GM19467 (cell line): Measurements from ENCODE around the gene ITIH1.
"Not testable (repeated sequence)": the region's sequence is repeated elsewhere in the genome, so short reads cannot be mapped to it uniquely, and the experiment has no call there.

Source experiments
- ATAC-seq: cut with Tn5 transposase; IDR thresholded peaks from one replicate; pipeline ENCODE4 v1.9.1; 2021; ENCODE audit warnings: mild to moderate bottlenecking, moderate library complexity; ENCODE audit not compliant: unreplicated experiment

Gene ITIH1, protein sequence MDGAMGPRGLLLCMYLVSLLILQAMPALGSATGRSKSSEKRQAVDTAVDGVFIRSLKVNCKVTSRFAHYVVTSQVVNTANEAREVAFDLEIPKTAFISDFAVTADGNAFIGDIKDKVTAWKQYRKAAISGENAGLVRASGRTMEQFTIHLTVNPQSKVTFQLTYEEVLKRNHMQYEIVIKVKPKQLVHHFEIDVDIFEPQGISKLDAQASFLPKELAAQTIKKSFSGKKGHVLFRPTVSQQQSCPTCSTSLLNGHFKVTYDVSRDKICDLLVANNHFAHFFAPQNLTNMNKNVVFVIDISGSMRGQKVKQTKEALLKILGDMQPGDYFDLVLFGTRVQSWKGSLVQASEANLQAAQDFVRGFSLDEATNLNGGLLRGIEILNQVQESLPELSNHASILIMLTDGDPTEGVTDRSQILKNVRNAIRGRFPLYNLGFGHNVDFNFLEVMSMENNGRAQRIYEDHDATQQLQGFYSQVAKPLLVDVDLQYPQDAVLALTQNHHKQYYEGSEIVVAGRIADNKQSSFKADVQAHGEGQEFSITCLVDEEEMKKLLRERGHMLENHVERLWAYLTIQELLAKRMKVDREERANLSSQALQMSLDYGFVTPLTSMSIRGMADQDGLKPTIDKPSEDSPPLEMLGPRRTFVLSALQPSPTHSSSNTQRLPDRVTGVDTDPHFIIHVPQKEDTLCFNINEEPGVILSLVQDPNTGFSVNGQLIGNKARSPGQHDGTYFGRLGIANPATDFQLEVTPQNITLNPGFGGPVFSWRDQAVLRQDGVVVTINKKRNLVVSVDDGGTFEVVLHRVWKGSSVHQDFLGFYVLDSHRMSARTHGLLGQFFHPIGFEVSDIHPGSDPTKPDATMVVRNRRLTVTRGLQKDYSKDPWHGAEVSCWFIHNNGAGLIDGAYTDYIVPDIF

DNA sequence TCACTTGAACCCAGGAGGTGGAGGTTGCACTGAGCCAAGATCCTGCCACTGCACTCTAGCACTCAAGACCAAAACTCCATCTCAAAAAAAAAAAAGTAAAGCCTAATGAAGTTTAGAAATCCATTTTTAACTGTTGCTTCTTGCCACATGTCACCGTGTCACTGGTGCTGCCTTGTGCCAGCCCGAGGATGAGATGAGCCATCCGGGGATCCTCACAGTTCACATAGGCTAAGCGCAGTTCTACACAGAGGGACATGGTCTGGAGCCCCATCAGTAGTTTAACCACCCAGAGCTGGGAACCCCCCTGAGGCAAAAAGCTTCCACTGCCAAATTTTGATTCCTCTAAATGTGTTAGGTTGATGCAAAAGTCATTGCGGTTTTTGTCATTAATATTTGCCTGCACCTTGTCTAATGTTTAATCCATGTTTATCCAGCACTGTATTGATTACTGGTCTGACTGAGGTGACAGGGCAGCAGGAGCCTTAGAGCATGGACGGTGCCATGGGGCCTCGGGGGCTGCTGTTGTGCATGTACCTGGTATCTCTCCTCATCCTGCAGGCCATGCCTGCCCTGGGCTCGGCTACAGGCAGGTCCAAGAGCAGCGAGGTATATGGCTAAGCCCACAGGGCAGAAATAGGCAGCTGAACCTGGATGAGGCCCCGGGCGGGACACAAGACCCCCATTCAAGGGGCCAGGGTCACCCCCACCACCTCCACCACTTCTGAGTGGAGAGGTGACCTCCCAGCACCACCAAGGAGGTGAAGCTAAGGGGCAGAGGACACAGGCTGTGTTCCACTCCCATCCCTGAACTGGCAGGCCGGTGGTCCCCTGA lies at the start of gene ITIH1:
Gene ITIH1 (plus strand): TSS at position 473 of the 832 bp plus-strand sequence. CDS start 17 bp downstream, at position 490.
- no peak for ATAC-seq

DNA sequence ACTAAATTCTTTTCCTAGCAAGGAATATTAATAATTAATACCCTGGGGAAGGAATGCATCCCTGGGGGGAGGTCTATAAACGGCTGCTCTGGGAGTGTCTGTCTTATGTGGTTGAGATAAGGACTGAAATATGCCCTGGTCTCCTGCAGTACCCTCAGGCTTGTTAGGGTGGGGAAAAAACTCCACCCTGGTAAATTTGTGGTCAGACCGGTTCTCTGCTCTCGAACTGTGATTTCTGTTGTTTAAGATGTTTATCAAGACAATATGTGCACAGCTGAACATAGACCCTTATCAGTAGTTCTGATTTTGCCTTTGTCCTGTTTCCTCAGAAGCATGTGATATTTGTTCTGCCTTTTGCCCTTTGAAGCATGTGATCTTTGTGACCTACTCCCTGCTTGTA lies 48.6 kb upstream of the ITIH1 start:
- ATAC-seq, result not testable (repeated sequence)

DNA sequence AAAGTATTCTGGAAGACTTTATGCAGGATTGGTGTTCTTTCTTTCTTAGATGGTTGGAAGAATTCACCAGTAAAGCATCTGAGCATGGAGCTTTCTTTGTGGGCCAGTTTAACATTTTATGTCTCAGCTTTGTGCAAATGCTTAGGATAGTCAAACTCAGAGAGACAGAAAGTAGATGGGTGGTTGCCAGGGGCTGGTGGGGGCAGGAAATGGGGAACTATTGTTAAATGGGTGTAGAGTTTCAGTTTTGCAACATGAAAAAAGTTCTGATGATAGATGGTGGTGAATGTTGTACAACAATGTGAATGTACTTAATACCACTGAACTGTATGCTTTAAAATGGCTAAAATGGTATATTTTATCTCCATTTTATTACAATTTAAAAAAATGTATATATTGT lies 46.7 kb upstream of the ITIH1 start:
- no peak for ATAC-seq

DNA sequence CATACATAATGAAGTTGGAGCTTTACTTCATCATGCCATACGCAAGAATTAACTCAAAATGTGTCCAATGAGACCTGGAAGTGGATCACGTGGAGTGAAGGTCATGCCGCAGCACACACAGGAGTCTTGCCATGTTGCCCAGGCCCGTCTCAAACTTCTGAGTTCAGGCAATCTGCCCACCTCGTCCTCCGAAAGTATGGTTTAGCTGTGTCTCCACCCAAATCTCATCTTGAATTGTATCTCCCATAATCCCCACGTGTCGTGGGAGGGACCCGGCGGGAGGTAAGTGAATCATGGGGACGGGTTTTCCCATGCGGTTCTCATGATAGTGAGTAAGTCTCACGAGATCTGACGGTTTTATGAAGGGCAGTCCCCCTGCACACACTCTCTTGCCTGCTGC lies 45.8 kb upstream of the ITIH1 start:
- ATAC-seq, result no peak

DNA sequence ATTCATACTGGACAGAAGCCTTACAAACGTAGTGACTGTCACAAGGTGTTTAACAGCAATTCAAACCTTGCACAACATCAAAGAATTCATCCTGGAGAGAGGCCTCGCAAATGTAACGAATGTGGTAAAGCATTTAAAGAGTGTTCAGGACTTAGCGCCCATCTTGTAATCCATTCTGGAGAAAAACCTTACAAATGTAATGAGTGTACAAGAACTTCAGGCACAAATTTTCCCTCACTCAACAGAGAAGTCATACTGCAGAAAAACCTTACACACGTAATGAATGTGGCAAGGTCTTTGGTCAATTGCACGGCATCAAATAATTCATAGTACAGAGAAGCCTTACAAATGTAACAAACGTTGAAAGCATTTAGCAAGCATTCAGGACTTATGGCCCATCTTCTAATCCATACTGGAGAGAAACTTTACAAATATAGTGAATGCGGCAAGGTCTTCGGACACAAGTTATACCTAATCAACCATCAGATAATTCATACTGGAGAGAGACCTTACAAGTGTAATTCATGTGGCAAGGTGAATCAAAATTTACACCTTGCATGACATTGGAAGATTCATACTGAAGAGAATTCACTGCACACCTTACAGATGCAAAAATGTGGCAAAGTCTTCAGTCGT lies 44.0 kb upstream of the ITIH1 start:
- no peak for ATAC-seq

DNA sequence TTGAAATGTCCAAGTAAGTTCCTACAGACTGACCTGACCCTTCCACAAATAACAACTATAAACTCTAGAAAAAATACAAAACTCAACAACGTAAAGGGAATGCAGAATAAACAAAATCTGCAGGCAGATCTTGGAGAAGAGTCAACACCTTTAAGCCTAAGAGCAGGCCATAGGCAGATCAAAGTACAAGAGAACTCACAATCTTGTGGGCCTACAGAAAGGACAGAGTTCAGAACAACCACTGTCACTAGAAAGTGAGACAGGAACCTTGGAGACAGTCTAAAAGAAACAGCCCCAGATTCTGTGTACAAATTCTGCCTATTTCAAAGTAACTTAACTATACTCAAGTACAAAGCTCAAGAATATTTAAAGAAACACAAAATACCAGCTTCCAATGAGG lies 37.7 kb upstream of the ITIH1 start:
- ATAC-seq, result no peak

DNA sequence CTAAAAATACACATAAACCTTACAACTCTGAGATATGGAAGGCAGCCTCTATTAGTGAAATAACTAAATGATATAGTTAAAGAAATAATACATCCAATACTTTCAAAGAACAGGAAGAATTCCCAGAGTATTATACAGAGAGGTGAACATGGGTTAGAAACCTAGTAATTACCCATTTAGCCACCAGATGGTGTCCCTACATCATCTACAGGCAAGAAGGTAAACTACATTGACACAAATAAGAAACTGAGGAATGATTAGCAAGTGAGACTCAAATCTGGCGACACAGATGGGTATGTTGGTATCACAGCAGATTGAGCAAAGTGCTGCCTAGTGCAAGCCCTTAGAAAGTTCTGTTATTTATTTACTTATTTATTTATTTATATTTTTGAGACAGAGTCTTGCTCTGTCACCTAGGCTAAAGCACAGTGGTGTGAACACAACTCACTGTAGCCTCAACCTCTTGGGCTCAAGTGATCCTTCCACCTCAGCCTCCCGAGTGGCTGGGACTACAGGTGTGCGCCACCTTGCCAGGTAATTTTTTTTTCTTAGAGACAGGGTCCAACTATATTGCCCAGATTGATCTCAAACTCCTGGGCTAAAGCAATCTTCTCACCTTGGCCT lies 34.9 kb upstream of the ITIH1 start:
- ATAC-seq, result no peak

DNA sequence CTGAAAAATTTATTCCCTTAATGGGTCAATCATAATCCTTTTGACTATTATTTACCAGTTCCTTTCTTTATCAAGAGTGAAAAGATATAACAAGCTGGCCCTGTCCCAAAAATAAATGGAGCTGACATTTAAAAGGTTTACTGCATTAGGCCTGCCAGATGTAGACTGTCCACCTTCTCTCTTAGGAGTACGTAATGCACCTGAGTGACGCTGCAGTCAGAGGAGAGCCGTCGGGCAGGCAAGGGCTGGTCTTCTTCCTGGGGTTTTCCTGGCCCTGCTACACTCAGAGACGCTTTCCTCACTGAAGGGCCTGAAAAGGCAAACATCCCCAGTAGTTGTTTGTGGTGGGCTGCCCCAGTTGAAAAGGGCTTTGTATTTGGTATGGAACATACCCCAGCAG lies 34.2 kb upstream of the ITIH1 start:
- no peak for ATAC-seq

DNA sequence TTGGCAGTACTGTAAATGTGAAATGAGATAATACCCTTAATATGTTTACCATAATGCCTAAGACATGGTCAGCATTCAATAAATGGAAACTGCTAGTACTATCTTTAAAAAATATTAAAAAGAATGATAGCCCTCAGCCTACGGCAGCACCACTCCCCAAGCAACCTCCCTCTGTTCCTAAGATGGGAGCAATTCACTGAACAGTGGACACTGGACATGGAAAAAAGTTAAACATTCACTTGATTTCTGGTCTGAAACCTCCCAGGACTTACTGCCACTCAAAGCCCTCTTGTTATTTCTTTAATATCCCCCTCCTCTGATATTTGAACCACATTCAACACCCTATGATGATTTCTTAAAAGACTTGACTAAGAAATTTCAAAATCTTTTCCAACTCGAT lies 33.7 kb upstream of the ITIH1 start:
- no peak for ATAC-seq

DNA sequence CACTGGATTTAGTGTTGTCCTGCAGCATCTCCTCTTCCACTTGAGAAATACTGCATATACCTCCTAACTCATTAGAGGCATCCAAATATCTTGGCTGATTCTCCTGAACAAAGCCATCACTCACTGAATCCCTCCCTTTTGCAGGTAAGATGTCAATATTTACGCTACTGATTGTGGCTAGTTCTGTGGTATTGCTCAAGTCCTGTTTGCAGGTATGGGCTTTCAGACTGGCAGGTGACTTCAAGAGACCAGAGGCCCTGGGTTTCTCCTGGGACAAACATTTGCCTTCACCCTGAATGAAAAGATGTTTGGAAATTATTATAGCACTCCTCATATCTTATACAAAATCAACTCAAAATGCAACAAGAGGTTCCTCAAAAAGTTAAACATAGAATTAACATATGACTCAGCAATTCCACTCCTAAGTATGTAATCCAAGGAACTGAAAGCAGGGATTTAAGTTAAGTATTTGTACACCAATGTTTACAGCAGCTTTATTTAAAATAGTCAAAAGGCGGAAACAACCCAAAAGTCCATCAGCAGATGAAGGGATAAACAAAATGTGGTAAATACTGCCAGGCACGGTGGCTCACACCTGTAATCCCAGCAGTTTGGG lies 25.2 kb upstream of the ITIH1 start:
- ATAC-seq, result no peak

DNA sequence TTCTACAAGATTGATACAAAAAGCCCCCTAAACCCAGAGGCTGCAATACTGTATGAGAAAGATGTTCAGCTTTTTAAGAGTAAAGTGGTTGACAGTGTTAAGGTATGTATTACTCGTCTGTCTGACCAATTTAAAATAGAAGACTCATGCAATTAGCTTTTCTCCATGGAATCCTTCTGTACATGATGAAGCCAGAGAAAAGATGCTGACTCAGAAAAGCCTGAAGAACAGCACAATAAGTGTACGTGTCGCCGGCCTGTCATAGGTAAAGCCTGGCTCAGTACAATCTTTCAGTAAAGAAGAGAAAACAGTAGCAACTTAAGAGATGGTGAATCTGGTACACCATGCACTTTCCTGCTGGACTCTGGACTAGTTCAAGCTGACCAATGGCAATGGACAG lies 23.0 kb upstream of the ITIH1 start:
- ATAC-seq, result no peak

DNA sequence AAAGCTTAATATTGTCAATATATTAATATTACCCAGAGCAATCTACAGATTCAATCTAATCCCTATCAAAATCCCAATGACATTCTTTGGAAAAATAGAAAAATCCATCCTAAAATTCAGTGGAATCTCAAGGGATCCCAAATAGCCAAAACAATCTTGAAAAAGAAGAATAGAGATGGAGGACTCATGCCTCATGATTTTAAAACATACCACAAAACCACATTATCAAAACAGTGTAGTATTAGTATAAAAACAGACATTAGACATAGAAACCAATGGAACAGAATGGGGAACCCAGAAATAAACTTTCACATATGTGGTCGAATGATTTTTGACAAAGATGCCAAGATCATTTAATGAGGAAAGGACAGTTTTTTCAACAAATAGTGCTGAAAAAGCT lies 21.3 kb upstream of the ITIH1 start:
- ATAC-seq, result no peak

DNA sequence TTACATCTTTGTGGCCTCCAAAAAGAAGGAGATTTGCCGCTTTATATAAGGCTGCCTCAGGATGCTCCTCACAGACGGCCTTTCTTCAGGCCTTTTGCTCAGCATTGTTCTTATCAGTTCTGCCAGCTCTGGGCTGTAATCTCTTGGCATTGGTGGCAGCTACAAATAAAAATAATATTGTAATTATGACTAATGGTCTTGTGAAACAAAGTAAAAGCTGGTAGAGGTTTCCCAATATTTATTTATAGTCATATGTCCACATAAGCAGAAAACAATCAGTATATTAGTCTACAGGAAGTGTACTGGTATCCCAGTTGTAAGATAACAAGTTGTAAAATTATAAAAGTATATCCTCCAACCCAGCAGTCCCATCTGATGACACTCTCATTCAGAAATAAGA lies 13.9 kb upstream of the ITIH1 start:
- no peak for ATAC-seq

DNA sequence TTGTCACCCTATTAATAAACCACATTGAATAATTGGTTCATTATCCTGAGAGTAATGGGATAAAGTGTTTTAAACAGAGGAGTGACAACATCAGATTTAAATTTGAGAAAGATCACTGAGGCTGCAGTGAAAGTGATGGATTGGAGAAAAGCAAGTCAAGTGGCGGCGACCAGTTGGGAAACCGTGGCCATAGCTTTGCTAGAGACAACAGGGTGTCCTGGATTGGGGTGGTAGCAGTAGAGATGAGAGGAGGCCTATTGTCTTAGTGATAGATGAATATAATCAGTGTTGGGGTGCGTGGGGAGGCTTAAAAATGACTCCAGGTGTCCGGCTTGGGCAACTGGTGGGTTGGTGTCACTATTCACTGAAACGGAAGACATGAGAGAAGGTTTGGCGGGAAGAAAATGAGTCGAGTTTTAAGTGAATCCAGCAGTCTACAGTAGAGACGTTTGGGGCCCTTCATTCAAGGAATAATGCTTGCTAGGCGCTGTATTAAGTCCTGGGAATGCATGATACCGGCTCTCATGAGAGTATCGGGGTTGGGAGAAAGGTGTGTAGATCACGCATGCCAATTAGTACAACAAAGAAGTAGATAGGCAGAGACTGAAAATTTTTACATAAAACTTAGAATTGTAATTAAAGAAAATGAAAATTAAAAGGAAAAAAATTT lies 7.5 kb upstream of the ITIH1 start:
- no peak for ATAC-seq

DNA sequence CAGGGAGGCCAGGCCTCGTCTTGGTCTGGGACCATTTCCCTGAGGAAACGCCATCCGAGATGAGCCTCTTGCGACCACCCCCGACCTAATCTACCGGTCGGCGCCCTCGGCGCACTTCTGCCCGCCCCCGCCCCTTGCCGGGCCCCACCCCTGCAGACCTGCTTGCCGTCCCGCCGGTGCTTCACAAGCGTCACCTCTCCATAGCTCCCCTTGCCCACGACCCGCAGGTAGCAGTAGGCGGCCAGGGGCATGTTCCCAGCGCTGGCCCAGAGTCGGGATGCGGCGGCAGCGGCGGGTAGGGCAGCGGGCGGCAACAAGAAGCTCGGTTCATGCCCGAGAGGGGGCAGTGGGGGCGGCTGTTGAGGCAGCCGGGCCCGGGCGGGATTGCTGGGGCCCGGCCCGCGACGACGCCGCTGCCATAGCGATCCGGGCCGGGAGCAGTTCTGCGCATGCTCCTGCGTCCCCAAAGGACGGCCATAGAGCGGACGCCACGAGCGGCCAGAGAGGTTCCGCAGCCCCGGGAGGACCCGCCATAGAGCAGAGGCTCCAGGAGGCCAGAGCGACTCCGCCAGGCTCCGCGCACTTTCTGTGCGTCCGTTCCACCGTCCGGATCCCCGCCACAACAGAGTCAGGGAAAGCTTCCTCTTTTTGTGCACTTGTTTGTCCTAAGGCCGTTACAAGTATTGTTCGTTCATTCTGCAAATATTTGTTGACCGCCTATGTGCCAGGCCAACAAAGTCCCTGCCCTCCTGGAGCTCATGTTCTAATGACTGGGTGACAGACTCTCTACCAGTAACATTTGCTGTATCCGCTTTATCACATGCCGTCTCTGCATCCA lies 6.7 kb upstream of the ITIH1 start, which contains the start of gene NEK4:
Gene NEK4 (minus strand): TSS at position 445 of the 838 bp plus-strand sequence. CDS start 194 bp downstream, at position 251.
- peak; percentile 92 for ATAC-seq

DNA sequence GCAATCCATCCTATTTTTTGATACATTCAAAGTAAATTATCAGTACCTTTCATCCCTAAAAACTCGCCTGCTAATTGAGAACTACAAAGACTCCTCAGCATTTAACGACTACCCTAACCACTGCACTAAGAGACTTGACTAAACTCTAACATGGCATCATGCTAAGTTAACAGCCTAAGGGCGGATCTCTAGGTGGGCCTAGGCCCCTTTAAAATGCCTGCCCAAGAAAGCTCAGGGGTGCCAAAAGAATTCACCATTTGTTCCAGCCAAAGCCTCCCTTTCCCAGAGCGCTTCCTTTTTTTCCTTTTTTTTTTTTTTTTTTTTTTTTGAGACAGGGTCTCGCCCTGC lies 6.1 kb upstream of the ITIH1 start:
- no peak for ATAC-seq

DNA sequence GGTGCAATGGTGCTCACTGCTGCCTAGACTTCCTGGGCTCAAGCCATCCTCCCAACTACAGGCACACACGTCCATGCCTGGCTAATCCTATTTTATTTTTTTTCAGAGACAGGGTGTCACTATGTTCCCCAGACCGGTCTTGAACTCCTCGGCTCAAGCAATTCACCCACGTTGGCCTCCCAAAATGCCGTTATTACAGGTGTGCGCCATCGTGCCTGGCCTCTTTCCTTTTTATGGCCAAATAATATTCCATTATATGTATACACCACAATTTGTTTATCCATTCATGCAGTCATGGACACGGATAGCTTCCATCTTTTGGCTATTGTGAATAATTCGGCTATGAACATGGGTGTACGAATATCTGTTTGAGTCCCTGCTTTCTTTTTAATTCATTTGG lies 5.7 kb upstream of the ITIH1 start:
- no peak for ATAC-seq

DNA sequence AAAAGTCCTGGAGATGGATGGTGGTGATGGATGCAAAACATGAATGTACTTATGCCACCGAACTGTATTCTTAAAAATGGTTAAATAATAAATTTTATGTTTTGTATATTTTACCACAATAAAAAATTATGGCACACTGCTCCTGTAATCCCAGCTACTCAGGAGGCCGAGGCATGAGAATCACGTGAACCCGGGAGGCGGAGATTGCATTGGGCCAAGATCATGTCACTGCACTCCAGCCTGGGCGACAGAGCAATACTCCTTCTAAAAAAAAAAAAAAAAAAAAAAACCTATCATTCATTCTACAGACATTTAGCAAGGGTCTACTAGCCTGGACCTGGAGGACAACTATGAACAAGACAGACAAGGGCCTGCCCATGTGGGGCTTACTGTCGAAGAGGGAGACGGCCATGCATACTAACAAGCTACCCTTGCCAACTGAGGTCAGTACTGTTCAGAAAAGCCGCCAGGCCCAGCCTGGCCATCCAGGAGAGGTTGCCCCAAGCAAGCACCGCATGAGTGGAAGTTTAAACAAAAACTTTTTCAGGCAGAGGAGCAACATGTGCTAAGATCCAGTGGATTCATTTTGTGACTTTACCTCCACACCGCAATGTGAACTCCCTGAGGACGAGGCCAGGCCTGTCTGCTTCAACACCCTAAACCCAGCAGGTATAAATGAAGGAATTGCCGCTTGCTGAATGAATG lies 3.9 kb upstream of the ITIH1 start:
- no peak for ATAC-seq
